ENCODE results near the gene DROSHA. TPM values are rescaled to one million over a fixed set of nuclear protein-coding genes. Genes with fewer than 3 reads are reported as not detected.

DROSHA gene
- total RNA-seq, 3 donors from 2014 or later (not counting 1 experiment from before 2014, with no cell fraction given): 44.9 to 55.9 (median 50.5) TPM

- no peaks in the 10 kb centered on the region for H3K27me3 ChIP-seq (ENCODE audit: control insufficient read depth, insufficient read depth, low read length)
- H3K27ac ChIP-seq (ENCODE audit: low read length): no peak overlapping the region
- 94% methylated on average over 4 of the region's 7 CpGs for WGBS (ENCODE audit: insufficient coverage)
- no peaks in the 10 kb centered on the region for H3K4me1 Mint-ChIP-seq
- no peak overlapping the region for H3K4me3 ChIP-seq (ENCODE audit: low read length)
- ATAC-seq (no peak), DNase-seq (no peak)
- H3K9me3 Mint-ChIP-seq: no peaks in the 10 kb centered on the region
- intact Hi-C loops (cut with micrococcal nuclease): no loop called here
- no peak for TF ChIP-seq CTCF (IDR thresholded peaks at IDR 0.05)
- no peak overlapping the region for H3K4me3 Mint-ChIP-seq
- H3K27me3 Mint-ChIP-seq (ENCODE audit: low read depth in 2 of 2): no peaks in the 10 kb centered on the region
- H3K36me3 Mint-ChIP-seq: peaks cover 24% of the 10 kb centered on the region
- no peaks in the 10 kb centered on the region for H3K4me1 ChIP-seq (ENCODE audit: control insufficient read depth, insufficient read depth, low read length)
- no peaks in the 10 kb centered on the region for H3K9me3 ChIP-seq (ENCODE audit: control insufficient read depth, insufficient read depth, low read length)
- H3K36me3 ChIP-seq (ENCODE audit: control insufficient read depth, insufficient read depth, low read length): peaks cover 47% of the 10 kb centered on the region
- no peak overlapping the region for H3K27ac Mint-ChIP-seq
Measured at GRCh38 chr5:31421806-31422586, 109.9 kb downstream of the DROSHA start.

DNA sequence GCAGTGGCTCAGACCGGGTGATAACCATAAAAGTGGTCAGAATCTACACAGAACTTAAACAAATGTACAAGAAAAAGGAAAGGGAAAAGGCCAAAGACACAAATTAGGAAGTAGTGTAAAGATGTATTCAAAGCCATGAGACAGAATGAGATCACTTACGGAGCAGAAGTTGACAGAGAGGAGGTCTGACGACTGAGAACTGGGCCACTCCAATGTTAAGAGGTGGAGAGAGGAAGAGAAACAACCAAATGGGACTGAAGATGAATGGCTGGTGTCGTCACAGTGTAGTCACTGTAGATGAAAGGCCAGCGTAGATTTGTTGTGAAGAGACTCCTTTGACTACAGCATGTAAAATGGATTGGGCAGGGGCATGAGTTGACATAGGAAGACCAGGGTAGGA, 114.4 kb downstream of the DROSHA start:
- peaks cover 15% of the 10 kb centered on the region for H3K36me3 Mint-ChIP-seq
- H3K9me3 Mint-ChIP-seq: no peaks in the 10 kb centered on the region
- H3K27me3 ChIP-seq (ENCODE audit: control insufficient read depth, insufficient read depth, low read length): no peaks in the 10 kb centered on the region
- H3K27ac ChIP-seq (ENCODE audit: low read length): no peak overlapping the region
- H3K9me3 ChIP-seq (ENCODE audit: control insufficient read depth, insufficient read depth, low read length): no peaks in the 10 kb centered on the region
- DNase-seq (no peak), ATAC-seq (no peak)
- H3K4me3 ChIP-seq (ENCODE audit: low read length): no peak overlapping the region
- no peak overlapping the region for H3K4me3 Mint-ChIP-seq
- H3K4me1 ChIP-seq (ENCODE audit: control insufficient read depth, insufficient read depth, low read length): no peaks in the 10 kb centered on the region
- WGBS (ENCODE audit: insufficient coverage): 91% methylated on average over 4 of the region's 5 CpGs
- H3K27me3 Mint-ChIP-seq (ENCODE audit: low read depth in 2 of 2): no peaks in the 10 kb centered on the region
- TF ChIP-seq CTCF (IDR thresholded peaks at IDR 0.05): no peak
- H3K36me3 ChIP-seq (ENCODE audit: control insufficient read depth, insufficient read depth, low read length): peaks cover 59% of the 10 kb centered on the region
- H3K27ac Mint-ChIP-seq: no peak overlapping the region
- intact Hi-C loops (cut with micrococcal nuclease): no loop called here
- H3K4me1 Mint-ChIP-seq: peaks cover 0 to 5% of the 10 kb centered on the region in 2 donors

DNA sequence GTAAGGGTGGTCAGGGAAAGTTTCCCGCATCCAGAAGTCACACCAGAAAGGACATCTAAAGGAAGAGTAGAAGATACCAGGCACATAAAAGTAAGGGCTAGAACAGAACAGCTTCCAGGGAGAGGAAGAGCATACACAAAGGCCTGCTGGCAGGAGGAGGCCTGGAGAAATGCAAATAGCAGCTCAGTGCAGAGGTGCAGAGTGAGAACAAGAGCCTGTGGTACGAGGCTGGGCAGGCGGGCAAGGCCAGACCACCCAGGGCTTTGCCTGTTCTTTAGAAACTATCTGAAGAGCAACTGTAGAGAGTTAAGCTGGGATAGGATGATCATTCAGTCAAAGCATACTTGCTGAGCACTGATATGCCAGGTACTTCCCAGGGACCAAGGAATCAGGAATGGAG, 115.3 kb downstream of the DROSHA start:
- no peaks in the 10 kb centered on the region for H3K9me3 ChIP-seq (ENCODE audit: control insufficient read depth, insufficient read depth, low read length)
- ATAC-seq: no peak
- Mint-ChIP-seq H3K36me3 (peaks cover 15% of the 10 kb centered on the region), H3K4me1 (peaks cover 0 to 5% of the 10 kb centered on the region in 2 donors), H3K9me3 (no peaks in the 10 kb centered on the region), H3K4me3 (no peak overlapping the region), H3K27me3 (ENCODE audit: low read depth in 2 of 2) (no peaks in the 10 kb centered on the region), H3K27ac (no peak overlapping the region)
- intact Hi-C loops (cut with micrococcal nuclease): no loop called here
- DNase-seq: no peak
- H3K27ac ChIP-seq (ENCODE audit: low read length): no peak overlapping the region
- H3K4me1 ChIP-seq (ENCODE audit: control insufficient read depth, insufficient read depth, low read length): no peaks in the 10 kb centered on the region
- no peak overlapping the region for H3K4me3 ChIP-seq (ENCODE audit: low read length)
- H3K27me3 ChIP-seq (ENCODE audit: control insufficient read depth, insufficient read depth, low read length): no peaks in the 10 kb centered on the region
- peaks cover 63% of the 10 kb centered on the region for H3K36me3 ChIP-seq (ENCODE audit: control insufficient read depth, insufficient read depth, low read length)
- TF ChIP-seq CTCF (IDR thresholded peaks at IDR 0.05): no peak
- 97% methylated on average over 3 of the region's 3 CpGs for WGBS (ENCODE audit: insufficient coverage)

DNA sequence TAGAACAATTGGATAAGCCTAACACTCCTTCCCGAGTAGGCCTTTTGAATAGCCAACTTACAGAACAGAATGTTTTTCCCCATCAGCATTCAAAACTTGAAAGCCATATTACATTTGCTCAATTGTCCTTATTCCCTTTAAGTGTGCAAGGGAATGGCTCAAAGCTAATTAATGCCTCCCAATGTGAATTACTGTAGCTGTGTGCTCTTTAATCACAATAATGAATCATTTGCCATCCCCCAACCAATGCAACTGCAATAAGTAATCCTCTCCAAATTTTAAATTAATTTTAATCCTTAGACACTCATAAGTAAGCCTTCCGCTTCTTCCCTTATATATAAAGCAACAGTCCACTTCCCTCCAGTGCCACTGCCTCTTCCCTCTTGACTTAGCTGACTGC, 115.9 kb downstream of the DROSHA start:
- H3K27me3 ChIP-seq (ENCODE audit: control insufficient read depth, insufficient read depth, low read length): no peaks in the 10 kb centered on the region
- H3K4me1 ChIP-seq (ENCODE audit: control insufficient read depth, insufficient read depth, low read length): no peaks in the 10 kb centered on the region
- 96% methylated on average over 2 of the region's 2 CpGs for WGBS (ENCODE audit: insufficient coverage)
- peaks cover 59% of the 10 kb centered on the region for H3K36me3 ChIP-seq (ENCODE audit: control insufficient read depth, insufficient read depth, low read length)
- no peaks in the 10 kb centered on the region for H3K9me3 Mint-ChIP-seq
- peaks cover 10% of the 10 kb centered on the region for H3K36me3 Mint-ChIP-seq
- no peak for ATAC-seq
- H3K4me3 Mint-ChIP-seq: no peak overlapping the region
- intact Hi-C loops (cut with micrococcal nuclease): no loop called here
- H3K27ac ChIP-seq (ENCODE audit: low read length): no peak overlapping the region
- TF ChIP-seq CTCF (IDR thresholded peaks at IDR 0.05): no peak
- H3K9me3 ChIP-seq (ENCODE audit: control insufficient read depth, insufficient read depth, low read length): no peaks in the 10 kb centered on the region
- DNase-seq: no peak
- H3K27me3 Mint-ChIP-seq (ENCODE audit: low read depth in 2 of 2): no peaks in the 10 kb centered on the region
- peaks cover 0 to 5% of the 10 kb centered on the region in 2 donors for H3K4me1 Mint-ChIP-seq
- H3K4me3 ChIP-seq (ENCODE audit: low read length): no peak overlapping the region
- no peak overlapping the region for H3K27ac Mint-ChIP-seq
